IMR-90 (cell line): ENCODE data around the gene TTC16. TPM values are rescaled to one million over a fixed set of nuclear protein-coding genes. Genes with fewer than 3 reads are reported as not detected.

Experiments
- ATAC-seq: fragments of 200-7000 bp; cut with Tn5 transposase; 2 replicates; pipeline ENCODE4 v1.9.1; 2020; ENCODE audit warnings: low read depth, mild to moderate bottlenecking, moderate library complexity
- BruUV-seq: library from RNA; stranded (reverse); fragments of 400-500 nt; replicated peaks from 2 replicates; lab custom pipeline; 2021; lab: Mats Ljungman, UMichigan
- CTCF ChIA-PET: fragments of 300-600 bp; formaldehyde crosslinking; extraction: SDS; loops from one replicate; lab custom pipeline; 2021; ENCODE audit warnings: antibody characterized with exemption; lab: Yijun Ruan, JAX
- POLR2A ChIA-PET: fragments of 300-600 bp; sonication (Branson Sonifier 250); formaldehyde crosslinking; loops from one replicate; lab custom pipeline; 2022; ENCODE audit warnings: antibody characterized with exemption; ENCODE audit not compliant: unreplicated experiment; lab: Charles Lee
- DNase-seq: peaks from one replicate; pipeline ENCODE4 v3.0.0; 2013
- H2AFZ ChIP-seq: replicated peaks from 2 replicates; pipeline ENCODE3; 2013; ENCODE audit warnings: low read length, mild to moderate bottlenecking; ENCODE audit not compliant: poor library complexity
- H2AK5ac ChIP-seq: 2 replicates; pipeline ENCODE4 v1.6.1; 2013; ENCODE audit warnings: low read depth, low read length, inconsistent platforms
- H2AK9ac ChIP-seq: replicated peaks from 2 replicates; pipeline ENCODE3; 2013; ENCODE audit warnings: mild to moderate bottlenecking, low read depth, low read length, moderate library complexity; ENCODE audit not compliant: poor library complexity
- H2BK120ac ChIP-seq: 2 replicates; pipeline ENCODE4 v1.6.1; 2013; ENCODE audit warnings: low read depth, low read length, inconsistent platforms
- H2BK15ac ChIP-seq: 3 replicates; pipeline ENCODE4 v1.6.1; 2013; ENCODE audit warnings: low read depth, low read length, inconsistent platforms
- H2BK20ac ChIP-seq: 2 replicates; pipeline ENCODE4 v1.6.1; 2013; ENCODE audit warnings: low read depth, mild to moderate bottlenecking, inconsistent platforms, low read length, moderate library complexity
- H2BK5ac ChIP-seq: 2 replicates; pipeline ENCODE4 v1.6.1; 2013; ENCODE audit warnings: mild to moderate bottlenecking, low read depth, low read length, inconsistent platforms; ENCODE audit not compliant: poor library complexity, severe bottlenecking
- H3K14ac ChIP-seq: replicated peaks from 2 replicates; pipeline ENCODE4 v1.6.1; 2013; ENCODE audit warnings: low read depth, low read length, inconsistent platforms
- H3K18ac ChIP-seq: 2 replicates; pipeline ENCODE4 v1.6.1; 2013; ENCODE audit warnings: low read depth, low read length, control low read depth
- H3K23ac ChIP-seq: 2 replicates; pipeline ENCODE4 v1.6.1; 2013; ENCODE audit warnings: low read depth, low read length, inconsistent platforms
- H3K27ac ChIP-seq: 2 replicates; pipeline ENCODE4 v1.5.1; 2013; ENCODE audit warnings: mild to moderate bottlenecking, control low read depth, low read length; ENCODE audit not compliant: insufficient read depth
- H3K27me3 ChIP-seq: 2 replicates; pipeline ENCODE4 v1.6.1; 2013; ENCODE audit warnings: low read length; ENCODE audit not compliant: control insufficient read depth, insufficient read depth
- H3K36me3 ChIP-seq: 2 replicates; pipeline ENCODE4 v1.6.1; 2013; ENCODE audit warnings: low read length, mixed read lengths; ENCODE audit not compliant: control insufficient read depth, insufficient read depth
- H3K4ac ChIP-seq: 2 replicates; pipeline ENCODE4 v1.6.1; 2013; ENCODE audit warnings: low read depth, low read length, inconsistent platforms
- H3K4me1 ChIP-seq: 2 replicates; pipeline ENCODE4 v1.6.1; 2013; ENCODE audit warnings: low read length, mixed read lengths; ENCODE audit not compliant: control insufficient read depth, insufficient read depth
- H3K4me2 ChIP-seq: 2 replicates; pipeline ENCODE4 v1.6.1; 2013; ENCODE audit warnings: low read depth, mild to moderate bottlenecking, control low read depth, low read length, moderate library complexity
- H3K4me3 ChIP-seq: 2 replicates; pipeline ENCODE4 v1.5.1; 2013; ENCODE audit warnings: low read depth, mild to moderate bottlenecking, control low read depth, low read length, moderate library complexity; ENCODE audit not compliant: insufficient read depth
- H3K56ac ChIP-seq: 2 replicates; pipeline ENCODE4 v1.6.1; 2013; ENCODE audit warnings: low read length, inconsistent platforms; ENCODE audit not compliant: insufficient read depth; ENCODE audit errors: extremely low read depth
- H3K79me1 ChIP-seq, 2 experiments: 2 replicates each; pipeline ENCODE4 v1.6.1; 2013; ENCODE audit warnings: low read length in 2 of 2, inconsistent platforms in 1 of 2, low read depth in 1 of 2
- H3K9ac ChIP-seq: 2 replicates; pipeline ENCODE4 v1.6.1; 2013; ENCODE audit warnings: low read depth, low read length, control low read depth
- H3K9me1 ChIP-seq: 2 replicates; pipeline ENCODE4 v1.6.1; 2013; ENCODE audit warnings: low read length, inconsistent platforms; ENCODE audit not compliant: insufficient read depth
- H3K9me3 ChIP-seq: 2 replicates; pipeline ENCODE4 v1.6.1; 2013; ENCODE audit warnings: low read length; ENCODE audit not compliant: control insufficient read depth, insufficient read depth
- H4K20me1 ChIP-seq: 2 replicates; pipeline ENCODE4 v1.6.1; 2013; ENCODE audit warnings: low read length, inconsistent platforms; ENCODE audit not compliant: insufficient read depth
- H4K5ac ChIP-seq: 2 replicates; pipeline ENCODE4 v1.6.1; 2013; ENCODE audit warnings: mild to moderate bottlenecking, low read depth, low read length, control low read depth
- H4K8ac ChIP-seq, 2 experiments: 2 replicates each; pipeline ENCODE4 v1.6.1; 2013; ENCODE audit warnings: low read depth in 2 of 2, low read length in 2 of 2, control low read depth in 1 of 2, inconsistent platforms in 1 of 2
- H4K91ac ChIP-seq: 2 replicates; pipeline ENCODE4 v1.6.1; 2013; ENCODE audit warnings: low read depth, low read length, inconsistent platforms; ENCODE audit not compliant: insufficient read depth
- BHLHE40 ChIP-seq: fragments of 150-350 bp; IDR thresholded peaks from 2 replicates; pipeline ENCODE4 v1.6.1; 2016; ENCODE audit warnings: mild to moderate bottlenecking, low read depth, low read length
- CEBPB ChIP-seq: IDR thresholded peaks from 2 replicates; pipeline ENCODE4 v1.6.1; 2012; ENCODE audit warnings: low read depth, low read length, improper control_type of control experiment
- FOS ChIP-seq: fragments of 150-350 bp; IDR thresholded peaks from 2 replicates; pipeline ENCODE4 v1.6.1; 2016; ENCODE audit warnings: low read depth, low read length
- MAFK ChIP-seq: IDR thresholded peaks from 2 replicates; pipeline ENCODE4 v1.6.1; 2012; ENCODE audit warnings: low read depth, low read length, improper control_type of control experiment
- MAZ ChIP-seq: IDR thresholded peaks from 2 replicates; pipeline ENCODE4 v1.6.1; 2012; ENCODE audit warnings: low read depth, mild to moderate bottlenecking, low read length, improper control_type of control experiment, moderate library complexity, borderline replicate concordance
- NFE2L2 ChIP-seq: fragments of 150-350 bp; IDR thresholded peaks from 2 replicates; pipeline ENCODE4 v1.6.1; 2016; ENCODE audit warnings: low read depth, mild to moderate bottlenecking, low read length
- POLR2A ChIP-seq: IDR thresholded peaks from 2 replicates; pipeline ENCODE4 v1.6.1; 2012; ENCODE audit warnings: mild to moderate bottlenecking, low read depth, low read length
- RAD21 ChIP-seq: IDR thresholded peaks from 2 replicates; pipeline ENCODE4 v1.6.1; 2012; ENCODE audit warnings: low read length, improper control_type of control experiment
- RCOR1 ChIP-seq: IDR thresholded peaks from 2 replicates; pipeline ENCODE4 v1.6.1; 2012; ENCODE audit warnings: mild to moderate bottlenecking, low read length, improper control_type of control experiment; ENCODE audit not compliant: insufficient replicate concordance
- RFX5 ChIP-seq: IDR thresholded peaks from 2 replicates; pipeline ENCODE4 v1.8.0; 2012; ENCODE audit warnings: low read depth, mild to moderate bottlenecking, low read length, moderate library complexity
- SMC3 ChIP-seq: fragments of 150-350 bp; IDR thresholded peaks from 2 replicates; pipeline ENCODE4 v1.6.1; 2016; ENCODE audit warnings: low read depth, mild to moderate bottlenecking, antibody characterized with exemption, low read length, moderate library complexity
- WGBS, 2 experiments: methylation state at CpG; one replicate each; pipeline versions ENCODE4 v1.1.5 to v1.1.7; 2013; ENCODE audit warnings: missing lambda C conversion rate in 2 of 2; ENCODE audit not compliant: insufficient read length in 1 of 2; ENCODE audit errors: extremely low coverage in 2 of 2; 5-methylcytosine and 5-hydroxymethylcytosine counted together
- dilution Hi-C: fragments of 300-500 bp; cut with HindIII; formaldehyde crosslinking; loops from one replicate; pipeline ENCODE4 v1.14.3; 2018; ENCODE audit warnings: low sequenced_read_pairs; ENCODE audit not compliant: unreplicated experiment
- in situ Hi-C: fragments of 300-500 bp; cut with MboI; formaldehyde crosslinking; loops from 3 replicates; pipeline ENCODE4 v1.14.3; 2019; ENCODE audit warnings: low sequenced_read_pairs, inconsistent platforms, mixed read lengths
- intact Hi-C: fragments of 100-400 bp; cut with micrococcal nuclease; formaldehyde crosslinking; loops from 2 replicates; pipeline ENCODE4 v1.10.0; 2022
- polyA plus RNA-seq, 3 experiments: library from polyadenylated mRNA; depleted of rRNA; stranded (reverse); fragments of >200 nt; gene quantifications; 2 replicates each; pipeline ENCODE4 v1.2.3, GENCODE V29; 2012; ENCODE audit warnings: low replicate concordance in 1 of 3
- total RNA-seq: library from RNA; depleted of rRNA; stranded (reverse); fragments of >200 nt; gene quantifications from 2 replicates; pipeline ENCODE4 v1.2.3, GENCODE V29; 2012
- TF ChIP-seq, protein P1 (sequence below): fragments of 150-350 bp; IDR thresholded peaks from 2 replicates; pipeline ENCODE4 v1.6.1; 2017; ENCODE audit warnings: mild to moderate bottlenecking, antibody characterized with exemption, low read length, low read depth
- TF ChIP-seq, protein P2 (sequence below): conservative IDR thresholded peaks from 2 replicates; pipeline ENCODE4 v1.5.1; 2012; ENCODE audit warnings: mild to moderate bottlenecking, low read depth, low read length, improper control_type of control experiment
- TF ChIP-seq, protein P3 (sequence below): fragments of 150-350 bp; IDR thresholded peaks from 2 replicates; pipeline ENCODE4 v1.6.1; 2016; ENCODE audit warnings: low read depth, mild to moderate bottlenecking, low read length, moderate library complexity, borderline replicate concordance

Gene TTC16
- total and polyA plus RNA-seq, 2 of the 4 experiments (the other 2 are of a cell fraction): 0.02 TPM; not detected in 1

DNA sequence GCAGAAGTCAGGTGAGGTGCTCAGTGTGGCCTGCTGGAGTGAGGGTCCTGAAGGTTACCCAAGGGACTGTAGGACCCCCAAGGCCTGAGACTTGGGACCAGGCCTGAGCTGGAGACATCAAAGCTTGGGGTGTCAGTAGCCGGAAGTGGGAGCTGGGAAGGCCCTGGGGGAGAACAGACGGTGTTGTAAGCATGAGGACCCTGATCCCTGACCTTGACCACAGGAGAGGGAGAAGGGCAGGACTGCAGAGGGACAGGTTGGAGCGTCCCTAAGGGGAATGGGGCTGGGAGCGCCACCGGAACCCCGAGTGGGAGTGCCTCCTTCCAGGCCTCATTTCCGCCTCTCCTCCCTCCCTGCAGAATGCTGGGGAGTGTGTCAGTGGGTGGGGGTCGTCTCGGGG is 533 bp downstream of the TTC16 start:
- dilution Hi-C loops: no loop called here
- Histone ChIP-seq H4K20me1 (peaks cover 7% of the 10 kb centered on the region), H2BK15ac (no peak overlapping the region), H3K9me1 (no peaks in the 10 kb centered on the region; the same call in 1 of the 2 replicates), H3K56ac (no peak overlapping the region), H2BK120ac (no peak overlapping the region), H3K9me3 (no peaks in the 10 kb centered on the region), H4K5ac (peak overlapping the region; percentile 51), H3K4me2 (no peak overlapping the region), H4K8ac (peak overlapping the region; percentile 26 to 63; a peak in 3 of 4 replicates), H3K4me1 (peaks cover 7% of the 10 kb centered on the region), H3K27me3 (no peaks in the 10 kb centered on the region), H2AFZ (peak overlapping the region; percentile 99), H2BK20ac (no peak overlapping the region), H3K36me3 (no peaks in the 10 kb centered on the region), H3K4me3 (no peak overlapping the region), H3K18ac (no peak overlapping the region), H2AK5ac (no peak overlapping the region), H2AK9ac (peak overlapping the region; percentile 65), H3K27ac (no peak overlapping the region), H3K14ac (no peak overlapping the region), H2BK5ac (no peak overlapping the region), H3K4ac (0 out of 2 replicates have a peak overlapping the region, but pooled peaks have one; percentile 1), H3K9ac (peak overlapping the region; percentile 22; the same call in 1 of the 2 replicates), H4K91ac (no peak overlapping the region), H3K79me1 (peaks cover 2 to 14% of the 10 kb centered on the region in 2 experiments; a peak in 3 of 4 replicates), H3K23ac (no peak overlapping the region)
- no TSS peak for BruUV-seq
- in situ Hi-C loops: no loop called here
- WGBS, 2 experiments: 90% methylated on average over 2 of the region's 9 CpGs; no CpG with 5 or more reads in 1 of the 2 experiments
- TF ChIP-seq NFE2L2: no peak
- no peak for TF ChIP-seq SMC3
- TF ChIP-seq, protein P1, sequence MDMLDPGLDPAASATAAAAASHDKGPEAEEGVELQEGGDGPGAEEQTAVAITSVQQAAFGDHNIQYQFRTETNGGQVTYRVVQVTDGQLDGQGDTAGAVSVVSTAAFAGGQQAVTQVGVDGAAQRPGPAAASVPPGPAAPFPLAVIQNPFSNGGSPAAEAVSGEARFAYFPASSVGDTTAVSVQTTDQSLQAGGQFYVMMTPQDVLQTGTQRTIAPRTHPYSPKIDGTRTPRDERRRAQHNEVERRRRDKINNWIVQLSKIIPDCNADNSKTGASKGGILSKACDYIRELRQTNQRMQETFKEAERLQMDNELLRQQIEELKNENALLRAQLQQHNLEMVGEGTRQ: no peak
- no peak for TF ChIP-seq CEBPB
- TF ChIP-seq BHLHE40: no peak
- TF ChIP-seq FOS: no peak
- TF ChIP-seq, protein P2, sequence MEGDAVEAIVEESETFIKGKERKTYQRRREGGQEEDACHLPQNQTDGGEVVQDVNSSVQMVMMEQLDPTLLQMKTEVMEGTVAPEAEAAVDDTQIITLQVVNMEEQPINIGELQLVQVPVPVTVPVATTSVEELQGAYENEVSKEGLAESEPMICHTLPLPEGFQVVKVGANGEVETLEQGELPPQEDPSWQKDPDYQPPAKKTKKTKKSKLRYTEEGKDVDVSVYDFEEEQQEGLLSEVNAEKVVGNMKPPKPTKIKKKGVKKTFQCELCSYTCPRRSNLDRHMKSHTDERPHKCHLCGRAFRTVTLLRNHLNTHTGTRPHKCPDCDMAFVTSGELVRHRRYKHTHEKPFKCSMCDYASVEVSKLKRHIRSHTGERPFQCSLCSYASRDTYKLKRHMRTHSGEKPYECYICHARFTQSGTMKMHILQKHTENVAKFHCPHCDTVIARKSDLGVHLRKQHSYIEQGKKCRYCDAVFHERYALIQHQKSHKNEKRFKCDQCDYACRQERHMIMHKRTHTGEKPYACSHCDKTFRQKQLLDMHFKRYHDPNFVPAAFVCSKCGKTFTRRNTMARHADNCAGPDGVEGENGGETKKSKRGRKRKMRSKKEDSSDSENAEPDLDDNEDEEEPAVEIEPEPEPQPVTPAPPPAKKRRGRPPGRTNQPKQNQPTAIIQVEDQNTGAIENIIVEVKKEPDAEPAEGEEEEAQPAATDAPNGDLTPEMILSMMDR: no peak
- no peak for TF ChIP-seq POLR2A
- TF ChIP-seq, protein P3, sequence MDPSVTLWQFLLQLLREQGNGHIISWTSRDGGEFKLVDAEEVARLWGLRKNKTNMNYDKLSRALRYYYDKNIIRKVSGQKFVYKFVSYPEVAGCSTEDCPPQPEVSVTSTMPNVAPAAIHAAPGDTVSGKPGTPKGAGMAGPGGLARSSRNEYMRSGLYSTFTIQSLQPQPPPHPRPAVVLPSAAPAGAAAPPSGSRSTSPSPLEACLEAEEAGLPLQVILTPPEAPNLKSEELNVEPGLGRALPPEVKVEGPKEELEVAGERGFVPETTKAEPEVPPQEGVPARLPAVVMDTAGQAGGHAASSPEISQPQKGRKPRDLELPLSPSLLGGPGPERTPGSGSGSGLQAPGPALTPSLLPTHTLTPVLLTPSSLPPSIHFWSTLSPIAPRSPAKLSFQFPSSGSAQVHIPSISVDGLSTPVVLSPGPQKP: no peak
- TF ChIP-seq MAFK: no peak
- no peak for TF ChIP-seq MAZ
- TF ChIP-seq RCOR1: no peak
- no peak for TF ChIP-seq RAD21
- no peak for TF ChIP-seq RFX5
- DNase-seq (no peak), ATAC-seq (no peak)
- intact Hi-C loops: no loop called here
- POLR2A ChIA-PET: no interaction called here
- CTCF ChIA-PET: no interaction called here
